H9 (cell line): ENCODE measurements around the gene ANGPTL7. TPM values are rescaled to one million over a fixed set of nuclear protein-coding genes. Genes with fewer than 3 reads are reported as not detected.

Experiments
- DNase-seq: peaks from one replicate; pipeline ENCODE4 v3.0.0-alpha.2; 2017
- H2AFZ ChIP-seq: one replicate; pipeline ENCODE4 v1.6.1; 2013; ENCODE audit warnings: mild to moderate bottlenecking, low read length, control low read depth, moderate library complexity
- H2AK5ac ChIP-seq: 2 replicates; pipeline ENCODE4 v1.6.1; 2013; ENCODE audit warnings: low read length, control low read depth, mixed read lengths; ENCODE audit not compliant: insufficient read length
- H2BK120ac ChIP-seq: one replicate; pipeline ENCODE4 v1.6.1; 2013; ENCODE audit warnings: low read depth, mild to moderate bottlenecking, low read length, control low read depth, inconsistent platforms; ENCODE audit not compliant: poor library complexity, severe bottlenecking
- H2BK12ac ChIP-seq: 2 replicates; pipeline ENCODE4 v1.6.1; 2013; ENCODE audit warnings: low read length, control low read depth, mixed read lengths, low read depth; ENCODE audit not compliant: insufficient read length
- H2BK15ac ChIP-seq: 2 replicates; pipeline ENCODE4 v1.6.1; 2013; ENCODE audit warnings: low read depth, low read length, control low read depth
- H2BK20ac ChIP-seq: one replicate; pipeline ENCODE4 v1.6.1; 2013; ENCODE audit warnings: low read depth, mild to moderate bottlenecking, low read length, control low read depth, inconsistent platforms; ENCODE audit not compliant: poor library complexity, severe bottlenecking
- H2BK5ac ChIP-seq: 2 replicates; pipeline ENCODE4 v1.6.1; 2013; ENCODE audit warnings: low read length, control low read depth, mixed read lengths; ENCODE audit not compliant: insufficient read length
- H3K14ac ChIP-seq: 2 replicates; pipeline ENCODE4 v1.6.1; 2013; ENCODE audit warnings: low read length, control low read depth; ENCODE audit not compliant: insufficient read depth
- H3K18ac ChIP-seq: 2 replicates; pipeline ENCODE4 v1.6.1; 2013; ENCODE audit warnings: low read depth, mild to moderate bottlenecking, mixed read lengths, low read length, control low read depth; ENCODE audit not compliant: insufficient read length
- H3K23ac ChIP-seq: 2 replicates; pipeline ENCODE4 v1.6.1; 2013; ENCODE audit warnings: low read length, control low read depth, mixed read lengths, low read depth; ENCODE audit not compliant: insufficient read length
- H3K23me2 ChIP-seq: 2 replicates; pipeline ENCODE4 v1.6.1; 2013; ENCODE audit warnings: low read depth, mild to moderate bottlenecking, mixed read lengths, low read length, control low read depth; ENCODE audit not compliant: insufficient read length, poor library complexity, severe bottlenecking
- H3K27ac ChIP-seq: 2 replicates; pipeline ENCODE4 v1.5.1; 2013; ENCODE audit warnings: low read length, control low read depth, mixed read lengths, low read depth; ENCODE audit not compliant: insufficient read length
- H3K27me3 ChIP-seq: 2 replicates; pipeline ENCODE4 v1.6.1; 2013; ENCODE audit warnings: low read length, control low read depth, inconsistent platforms; ENCODE audit not compliant: insufficient read depth
- H3K4ac ChIP-seq: 2 replicates; pipeline ENCODE4 v1.6.1; 2013; ENCODE audit warnings: low read depth, mild to moderate bottlenecking, control low read depth, inconsistent platforms, low read length, moderate library complexity
- H3K4me1 ChIP-seq: 2 replicates; pipeline ENCODE4 v1.6.1; 2013; ENCODE audit warnings: low read length, control low read depth, inconsistent platforms; ENCODE audit not compliant: insufficient read depth
- H3K4me2 ChIP-seq: 2 replicates; pipeline ENCODE4 v1.6.1; 2013; ENCODE audit warnings: low read length, control low read depth, mixed read lengths; ENCODE audit not compliant: insufficient read length, insufficient read depth
- H3K56ac ChIP-seq: 2 replicates; pipeline ENCODE4 v1.6.1; 2013; ENCODE audit warnings: low read depth, mild to moderate bottlenecking, mixed read lengths, low read length, control low read depth; ENCODE audit not compliant: insufficient read length
- H3K79me1 ChIP-seq: 2 replicates; pipeline ENCODE4 v1.6.1; 2013; ENCODE audit warnings: low read depth, mild to moderate bottlenecking, moderate library complexity, low read length, control low read depth, inconsistent platforms; ENCODE audit not compliant: insufficient read depth, poor library complexity, severe bottlenecking
- H3K79me2 ChIP-seq: 2 replicates; pipeline ENCODE4 v1.6.1; 2013; ENCODE audit warnings: low read length, control low read depth, inconsistent platforms; ENCODE audit not compliant: insufficient read depth
- H3K9ac ChIP-seq: 2 replicates; pipeline ENCODE4 v1.6.1; 2013; ENCODE audit warnings: low read length, control low read depth, mixed read lengths; ENCODE audit not compliant: insufficient read length; ENCODE audit errors: extremely low read depth
- H3K9me3 ChIP-seq: one replicate; pipeline ENCODE4 v1.6.1; 2013; ENCODE audit warnings: low read depth, low read length, inconsistent platforms; ENCODE audit not compliant: control insufficient read depth
- H3T11ph ChIP-seq: one replicate; pipeline ENCODE4 v1.6.1; 2013; ENCODE audit warnings: mild to moderate bottlenecking, low read length, control low read depth, inconsistent platforms
- H4K20me1 ChIP-seq: one replicate; pipeline ENCODE4 v1.6.1; 2013; ENCODE audit not compliant: control insufficient read depth, insufficient read length, insufficient read depth
- H4K5ac ChIP-seq: 2 replicates; pipeline ENCODE4 v1.6.1; 2013; ENCODE audit warnings: low read depth, mild to moderate bottlenecking, mixed read lengths, low read length, control low read depth; ENCODE audit not compliant: insufficient read length
- H4K8ac ChIP-seq: replicated peaks from 2 replicates; pipeline ENCODE4 v1.6.1; 2013; ENCODE audit warnings: low read length, control low read depth, mixed read lengths, low read depth; ENCODE audit not compliant: insufficient read length
- H4K91ac ChIP-seq: 2 replicates; pipeline ENCODE4 v1.6.1; 2013; ENCODE audit warnings: low read depth, mild to moderate bottlenecking, moderate library complexity, mixed read lengths, low read length, control low read depth; ENCODE audit not compliant: insufficient read length
- H3K27ac Mint-ChIP-seq, 3 experiments: 2 replicates in 2 of 3; 3 replicates in 1 of 3; pipeline ENCODE4 v1.8.0; 2020 to 2021; ENCODE audit warnings: mixed read lengths in 3 of 3, mild to moderate bottlenecking in 1 of 3, moderate library complexity in 1 of 3
- H3K27me3 Mint-ChIP-seq: 2 replicates; pipeline ENCODE4 v1.8.0; 2021; ENCODE audit warnings: low read depth, mild to moderate bottlenecking, moderate library complexity, mixed read lengths
- H3K36me3 Mint-ChIP-seq, 3 experiments: 2 replicates in 2 of 3; 3 replicates in 1 of 3; pipeline ENCODE4 v1.8.0; 2020 to 2021; ENCODE audit warnings: low read depth in 3 of 3, mixed read lengths in 3 of 3; ENCODE audit not compliant: insufficient read depth in 1 of 3
- H3K4me1 Mint-ChIP-seq, 2 experiments: 2 replicates each; pipeline ENCODE4 v1.8.0; 2020; ENCODE audit warnings: mixed read lengths in 2 of 2
- H3K4me3 Mint-ChIP-seq, 2 experiments: 2 replicates in 1 of 2; 3 replicates in 1 of 2; pipeline ENCODE4 v1.8.0; 2020 to 2021; ENCODE audit warnings: mild to moderate bottlenecking in 2 of 2, mixed read lengths in 2 of 2, moderate library complexity in 1 of 2
- H3K9me3 Mint-ChIP-seq, 2 experiments: 2 replicates in 1 of 2; 3 replicates in 1 of 2; pipeline ENCODE4 v1.8.0; 2020; ENCODE audit warnings: mild to moderate bottlenecking in 2 of 2, mixed read lengths in 2 of 2, moderate library complexity in 1 of 2
- CTCF ChIP-seq: fragments of 200-600 bp; sonication (generic); conservative IDR thresholded peaks from 3 replicates; pipeline ENCODE4 v1.8.0; 2021; ENCODE audit warnings: antibody characterized with exemption, mild to moderate bottlenecking
- WGBS: extraction: QIAGEN DNeasy Blood & Tissue Kit; methylation state at CpG from one replicate; pipeline ENCODE4 v1.1.7; 2013; ENCODE audit warnings: missing lambda C conversion rate, low lambda C conversion rate, mixed read lengths; ENCODE audit not compliant: insufficient read length; ENCODE audit errors: extremely low coverage; 5-methylcytosine and 5-hydroxymethylcytosine counted together
- total RNA-seq: library from RNA; stranded (reverse); gene quantifications from 2 replicates; pipeline ENCODE4 v1.2.1, GENCODE V29; 2021

The ANGPTL7 gene
- total RNA-seq, 1 experiment from 2014 or later = not detected

DNA sequence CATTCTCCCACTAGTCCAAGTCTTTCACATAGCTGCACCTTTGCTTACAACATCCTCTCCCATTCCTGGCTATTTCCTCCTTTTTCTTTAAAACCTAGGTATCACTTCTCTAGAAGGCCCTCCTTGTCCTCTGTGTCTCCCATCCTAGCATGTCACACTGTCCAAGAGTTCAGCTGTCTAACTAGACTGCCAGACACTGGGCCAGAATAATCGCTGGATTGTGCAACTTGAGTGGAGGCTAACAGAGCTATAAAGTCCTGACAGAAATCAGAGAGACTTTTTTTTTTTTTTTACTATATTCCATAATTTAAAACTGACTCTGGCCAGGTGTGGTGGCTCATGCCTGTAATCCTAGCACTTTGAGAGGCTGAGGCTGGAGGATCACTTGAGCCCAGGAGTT lies 4.2 kb upstream of the ANGPTL7 start:
- WGBS = no CpG with 5 or more reads among the region's 1 CpG

More for the DNA sequence above, 4.2 kb upstream of the ANGPTL7 start:
- no peak for DNase-seq
- no peak overlapping the region for H2BK15ac ChIP-seq
- no peaks in the 10 kb centered on the region for H3K79me2 ChIP-seq
- H2AK5ac ChIP-seq = no peak overlapping the region
- no peak overlapping the region for H2BK12ac ChIP-seq
- H3K27ac ChIP-seq = no peak overlapping the region
- H3K9ac ChIP-seq = no peak overlapping the region
- TF ChIP-seq CTCF = no peak
- no peak overlapping the region for H2BK120ac ChIP-seq
- H3K79me1 ChIP-seq = no peaks in the 10 kb centered on the region
- no peak overlapping the region for H3K4me2 ChIP-seq
- no peak overlapping the region for H4K8ac ChIP-seq
- H3K9me3 ChIP-seq = no peaks in the 10 kb centered on the region
- no peak overlapping the region for H2BK20ac ChIP-seq
- H3K14ac ChIP-seq = no peak overlapping the region
- no peak overlapping the region for H3K56ac ChIP-seq
- Mint-ChIP-seq H3K4me1 (peaks cover 0 to 6% of the 10 kb centered on the region in 2 experiments; a peak in 1 of 4 replicates), H3K27me3 (no peaks in the 10 kb centered on the region), H3K9me3 (no peaks in the 10 kb centered on the region), H3K4me3 (no peak overlapping the region), H3K36me3 (peaks cover 7 to 32% (median 18%) of the 10 kb centered on the region in 3 experiments; a peak in 6 of 7 replicates), H3K27ac (peak overlapping the region in 1 of 3 experiments; percentile 23; a peak in 2 of 7 replicates)
- no peak overlapping the region for H3T11ph ChIP-seq
- H2AFZ ChIP-seq = no peak overlapping the region
- H3K18ac ChIP-seq = no peak overlapping the region
- H3K4me1 ChIP-seq = no peaks in the 10 kb centered on the region
- H4K5ac ChIP-seq = no peak overlapping the region
- no peaks in the 10 kb centered on the region for H3K27me3 ChIP-seq
- H3K23me2 ChIP-seq = no peaks in the 10 kb centered on the region
- no peak overlapping the region for H2BK5ac ChIP-seq
- H3K4ac ChIP-seq = no peak overlapping the region
- H4K91ac ChIP-seq = no peak overlapping the region
- H3K23ac ChIP-seq = no peak overlapping the region
- no peaks in the 10 kb centered on the region for H4K20me1 ChIP-seq
